ENCODE data around the gene PHACTR3. TPM values are rescaled to one million over a fixed set of nuclear protein-coding genes. Genes with fewer than 3 reads are reported as not detected.

PHACTR3 gene
- total RNA-seq, 1 donor from 2014 or later, result 8.7 TPM

GRCh38 chr20:59577809-59578435 is 26.4 kb upstream of the PHACTR3 start:
- no peaks in the 10 kb centered on the region for H3K4me1 Mint-ChIP-seq (ENCODE audit: unreplicated experiment)
- TF ChIP-seq, protein P1, sequence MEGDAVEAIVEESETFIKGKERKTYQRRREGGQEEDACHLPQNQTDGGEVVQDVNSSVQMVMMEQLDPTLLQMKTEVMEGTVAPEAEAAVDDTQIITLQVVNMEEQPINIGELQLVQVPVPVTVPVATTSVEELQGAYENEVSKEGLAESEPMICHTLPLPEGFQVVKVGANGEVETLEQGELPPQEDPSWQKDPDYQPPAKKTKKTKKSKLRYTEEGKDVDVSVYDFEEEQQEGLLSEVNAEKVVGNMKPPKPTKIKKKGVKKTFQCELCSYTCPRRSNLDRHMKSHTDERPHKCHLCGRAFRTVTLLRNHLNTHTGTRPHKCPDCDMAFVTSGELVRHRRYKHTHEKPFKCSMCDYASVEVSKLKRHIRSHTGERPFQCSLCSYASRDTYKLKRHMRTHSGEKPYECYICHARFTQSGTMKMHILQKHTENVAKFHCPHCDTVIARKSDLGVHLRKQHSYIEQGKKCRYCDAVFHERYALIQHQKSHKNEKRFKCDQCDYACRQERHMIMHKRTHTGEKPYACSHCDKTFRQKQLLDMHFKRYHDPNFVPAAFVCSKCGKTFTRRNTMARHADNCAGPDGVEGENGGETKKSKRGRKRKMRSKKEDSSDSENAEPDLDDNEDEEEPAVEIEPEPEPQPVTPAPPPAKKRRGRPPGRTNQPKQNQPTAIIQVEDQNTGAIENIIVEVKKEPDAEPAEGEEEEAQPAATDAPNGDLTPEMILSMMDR (IDR thresholded peaks at IDR 0.05; ENCODE audit: unreplicated experiment), result no peak
- H3K4me3 Mint-ChIP-seq (ENCODE audit: unreplicated experiment), result no peak overlapping the region
- no peak for DNase-seq (ENCODE audit: low spot score)
- no peaks in the 10 kb centered on the region for H3K36me3 Mint-ChIP-seq (ENCODE audit: low read depth, unreplicated experiment)
- H3K27ac Mint-ChIP-seq (ENCODE audit: unreplicated experiment), result no peak overlapping the region
- H3K9me3 Mint-ChIP-seq (ENCODE audit: unreplicated experiment), result no peaks in the 10 kb centered on the region
- H3K27me3 Mint-ChIP-seq (ENCODE audit: unreplicated experiment), result peaks cover 30% of the 10 kb centered on the region

DNA sequence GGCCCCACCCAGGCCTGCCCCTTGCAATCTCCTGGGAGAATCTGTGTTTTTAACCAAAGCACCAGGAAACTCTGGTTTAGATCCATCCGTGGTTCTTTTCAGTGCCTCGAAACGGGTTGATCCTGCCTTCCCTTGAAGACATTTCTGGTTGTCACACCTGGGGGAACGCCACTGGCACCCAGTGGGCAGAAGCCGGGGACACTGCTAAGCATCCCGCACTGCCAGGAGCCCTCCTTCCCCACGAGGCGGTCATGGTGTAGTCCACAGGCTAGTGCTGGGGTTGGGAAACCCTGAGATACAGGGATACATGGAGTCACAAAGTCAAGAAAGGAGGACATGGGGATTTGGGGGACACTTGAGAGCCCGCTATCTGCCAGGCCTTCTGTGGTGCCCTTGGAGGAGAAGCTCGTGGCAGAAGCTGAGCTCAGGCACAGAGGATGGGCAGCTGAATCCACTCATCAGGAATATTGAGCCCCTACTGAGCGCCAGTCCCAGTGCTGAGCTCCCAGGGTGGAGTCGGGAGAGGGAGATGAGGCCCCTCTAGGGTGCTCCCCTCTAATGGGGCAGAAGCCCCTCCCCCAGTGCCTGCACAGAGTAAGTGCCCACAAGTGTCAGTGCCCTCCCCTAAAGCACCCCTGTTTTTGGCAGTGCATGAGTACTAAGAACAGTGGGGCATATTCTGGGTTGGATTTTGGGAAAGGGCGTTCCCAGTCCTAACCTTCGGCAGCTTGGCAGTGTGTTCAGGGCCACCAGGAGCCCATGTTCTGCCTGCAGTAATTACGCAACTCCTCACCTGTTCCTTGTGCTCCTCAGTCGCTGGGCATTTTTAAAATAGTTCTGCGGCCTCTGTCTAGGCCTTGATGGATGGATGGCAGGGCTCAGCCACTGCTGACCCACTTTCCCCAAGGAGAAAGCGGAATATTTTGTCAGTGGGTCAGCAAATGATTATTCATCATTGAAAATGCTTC is 25.6 kb upstream of the PHACTR3 start:
- TF ChIP-seq, protein P1 (IDR thresholded peaks at IDR 0.05; ENCODE audit: unreplicated experiment), result no peak
- no peak for DNase-seq (ENCODE audit: low spot score)
- peaks cover 30% of the 10 kb centered on the region for H3K27me3 Mint-ChIP-seq (ENCODE audit: unreplicated experiment)
- H3K9me3 Mint-ChIP-seq (ENCODE audit: unreplicated experiment), result no peaks in the 10 kb centered on the region
- H3K27ac Mint-ChIP-seq (ENCODE audit: unreplicated experiment), result peak overlapping the region; percentile 48
- no peaks in the 10 kb centered on the region for H3K36me3 Mint-ChIP-seq (ENCODE audit: low read depth, unreplicated experiment)
- H3K4me3 Mint-ChIP-seq (ENCODE audit: unreplicated experiment), result peak overlapping the region; percentile 32
- no peaks in the 10 kb centered on the region for H3K4me1 Mint-ChIP-seq (ENCODE audit: unreplicated experiment)

DNA sequence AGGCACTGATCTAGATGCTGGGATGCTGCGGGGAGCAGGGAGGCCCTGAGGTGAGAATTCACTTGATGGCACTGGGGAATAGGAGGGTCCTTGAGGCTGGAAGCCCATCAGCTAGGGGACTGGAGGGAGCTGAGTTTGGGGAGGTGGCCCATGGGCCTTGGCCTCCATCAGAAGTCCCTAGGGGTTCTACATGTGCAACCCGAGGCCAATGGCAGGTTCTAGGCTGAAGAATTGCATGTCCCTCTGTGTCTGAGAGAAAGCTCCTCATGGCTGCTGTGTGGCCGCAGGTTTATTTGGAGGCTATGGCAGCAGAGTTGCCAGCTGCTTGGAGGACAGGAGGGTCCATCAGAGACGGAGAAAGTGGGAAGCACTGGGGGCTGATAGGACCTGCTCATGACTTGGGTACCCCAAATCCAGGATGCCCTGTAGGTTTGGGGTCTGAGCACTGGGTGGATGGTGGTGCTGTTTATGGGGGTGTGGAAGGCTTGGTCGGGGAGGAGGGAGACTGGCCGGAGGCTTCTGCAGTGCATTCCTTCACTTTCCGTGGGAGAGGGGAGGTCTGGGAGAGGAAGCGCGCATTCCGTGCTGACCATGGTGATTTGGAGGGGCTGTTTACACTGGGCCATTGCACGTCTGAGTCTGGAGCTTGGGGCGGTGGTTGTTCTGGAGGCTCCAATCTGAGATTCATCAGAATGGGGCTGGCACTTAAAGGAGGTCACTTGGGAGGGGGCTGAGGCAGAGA is 24.8 kb upstream of the PHACTR3 start:
- Mint-ChIP-seq H3K4me3 (ENCODE audit: unreplicated experiment) (peak overlapping the region; percentile 32), H3K27me3 (ENCODE audit: unreplicated experiment) (peaks cover 30% of the 10 kb centered on the region), H3K4me1 (ENCODE audit: unreplicated experiment) (no peaks in the 10 kb centered on the region), H3K9me3 (ENCODE audit: unreplicated experiment) (no peaks in the 10 kb centered on the region), H3K27ac (ENCODE audit: unreplicated experiment) (no peak overlapping the region), H3K36me3 (ENCODE audit: low read depth, unreplicated experiment) (no peaks in the 10 kb centered on the region)
- DNase-seq (ENCODE audit: low spot score), result no peak
- TF ChIP-seq, protein P1 (IDR thresholded peaks at IDR 0.05; ENCODE audit: unreplicated experiment), result no peak

- Mint-ChIP-seq H3K9me3 (ENCODE audit: unreplicated experiment) (no peaks in the 10 kb centered on the region), H3K4me1 (ENCODE audit: unreplicated experiment) (no peaks in the 10 kb centered on the region), H3K27me3 (ENCODE audit: unreplicated experiment) (peaks cover 29% of the 10 kb centered on the region), H3K36me3 (ENCODE audit: low read depth, unreplicated experiment) (no peaks in the 10 kb centered on the region), H3K4me3 (ENCODE audit: unreplicated experiment) (no peak overlapping the region), H3K27ac (ENCODE audit: unreplicated experiment) (no peak overlapping the region)
- TF ChIP-seq, protein P1 (IDR thresholded peaks at IDR 0.05; ENCODE audit: unreplicated experiment), result no peak
- no peak for DNase-seq (ENCODE audit: low spot score)
These were observed 24.0 kb upstream of the PHACTR3 start for GRCh38 chr20:59580146-59580946.
